GM12801 (cell line): ENCODE measurements around the gene GAB2.

Experiments
- CTCF ChIP-seq: IDR thresholded peaks from one replicate; pipeline ENCODE4 v1.5.1; 2011; ENCODE audit warnings: control low read depth; ENCODE audit not compliant: insufficient read length; ENCODE audit errors: extremely low read depth

Gene GAB2

GRCh38 chr11:78406568-78407196 is 10.9 kb downstream of the GAB2 start:
- TF ChIP-seq CTCF, result no peak

- no peak for TF ChIP-seq CTCF
Observed at GRCh38 chr11:78405805-78406204, 11.8 kb downstream of the GAB2 start.

GRCh38 chr11:78403781-78404180 is 13.8 kb downstream of the GAB2 start:
- no peak for TF ChIP-seq CTCF

- no peak for TF ChIP-seq CTCF
Observed at GRCh38 chr11:78402847-78403246, 14.8 kb downstream of the GAB2 start.

- TF ChIP-seq CTCF, result no peak
Observed at GRCh38 chr11:78400702-78401101, 16.9 kb downstream of the GAB2 start.

GRCh38 chr11:78400116-78400515 is 17.5 kb downstream of the GAB2 start:
- TF ChIP-seq CTCF, result no peak

- TF ChIP-seq CTCF, result no peak
Observed at GRCh38 chr11:78399136-78399535, 18.5 kb downstream of the GAB2 start.

GRCh38 chr11:78398715-78399114 is 18.9 kb downstream of the GAB2 start:
- no peak for TF ChIP-seq CTCF
